HCT116 (cell line): ENCODE measurements around the gene PDZD8. TPM values are rescaled to one million over a fixed set of nuclear protein-coding genes. Genes with fewer than 3 reads are reported as not detected.

Experiments
- ATAC-seq: fragments of 200-7000 bp; cut with Tn5 transposase; 2 replicates; pipeline ENCODE4 v1.9.1; 2020; ENCODE audit warnings: mild to moderate bottlenecking, moderate library complexity
- BruUV-seq: library from RNA; stranded (reverse); fragments of 400-500 nt; replicated peaks from 2 replicates; lab custom pipeline; 2021; lab: Mats Ljungman, UMichigan
- CTCF ChIA-PET: fragments of 300-600 bp; sonication (Branson Sonifier 250); formaldehyde crosslinking; loops from one replicate; lab custom pipeline; 2021; ENCODE audit warnings: antibody characterized with exemption; lab: Charles Lee
- POLR2A ChIA-PET: fragments of 300-600, 350-600 bp; sonication (Branson Sonifier 250); formaldehyde crosslinking; loops from one replicate; lab custom pipeline; 2021; ENCODE audit warnings: antibody characterized with exemption; lab: Charles Lee
- RAD21 ChIA-PET, 2 experiments: fragments of 300-600 bp; sonication (Branson Sonifier 250); formaldehyde crosslinking; loops; one replicate each; lab custom pipeline; 2023; ENCODE audit warnings: low total read pairs in 2 of 2; ENCODE audit not compliant: uncharacterized antibody in 2 of 2, unreplicated experiment in 2 of 2, low non-redundant PET in 1 of 2; lab: Charles Lee
- DNase-seq: peaks from one replicate; pipeline ENCODE4 v3.0.0-alpha.2; 2010; ENCODE audit warnings: low read depth, low spot score
- H2AFZ ChIP-seq: fragments of 200-600 bp; shearing (Covaris generic), sonication (generic); 2 replicates; pipeline ENCODE4 v1.6.1; 2017; ENCODE audit warnings: low read depth, mixed run types, mixed read lengths, antibody characterized with exemption, low read length; ENCODE audit not compliant: poor library complexity, severe bottlenecking
- H3K27ac ChIP-seq: 2 replicates; pipeline ENCODE4 v1.5.1; 2012; ENCODE audit warnings: low read depth, low read length
- H3K27me3 ChIP-seq: fragments of 200-600 bp; sonication (generic); 2 replicates; pipeline ENCODE4 v1.6.1; 2016; ENCODE audit warnings: mixed run types, low read length, mixed read lengths; ENCODE audit not compliant: insufficient read depth
- H3K36me3 ChIP-seq, 2 experiments: fragments of 200-500 bp in 1 of 2; fragments of 200-600 bp in 1 of 2; sonication (Bioruptor generic) in 1 of 2; sonication (generic) in 1 of 2; 2 replicates each; pipeline versions ENCODE4 v1.5.1 to v1.6.1; 2014 to 2016; ENCODE audit warnings: low read length in 2 of 2, inconsistent platforms in 1 of 2, mixed read lengths in 1 of 2, mixed run types in 1 of 2; ENCODE audit not compliant: insufficient read depth in 2 of 2, control insufficient read depth in 1 of 2
- H3K4me1 ChIP-seq, 2 experiments: fragments of 200-600 bp in 1 of 2; sonication (generic) in 1 of 2; 2 replicates each; pipeline versions ENCODE4 v1.5.1 to v1.6.1; 2012 to 2017; ENCODE audit warnings: low read length in 2 of 2, inconsistent platforms in 1 of 2, mild to moderate bottlenecking in 1 of 2, mixed read lengths in 1 of 2, mixed run types in 1 of 2, moderate library complexity in 1 of 2; ENCODE audit not compliant: insufficient read depth in 2 of 2, control insufficient read depth in 1 of 2
- H3K4me2 ChIP-seq: fragments of 200-600 bp; sonication (generic); 2 replicates; pipeline ENCODE4 v1.6.1; 2017; ENCODE audit warnings: mixed run types, low read length, mixed read lengths
- H3K4me3 ChIP-seq, 2 experiments: fragments of 200-600 bp in 1 of 2; sonication (generic) in 1 of 2; replicated peaks in 1 of 2; 2 replicates each; pipeline ENCODE4 v1.5.1; 2011 to 2016; ENCODE audit warnings: low read length in 2 of 2, control low read depth in 1 of 2, low read depth in 1 of 2, mild to moderate bottlenecking in 1 of 2, mixed read lengths in 1 of 2, mixed run types in 1 of 2
- H3K79me2 ChIP-seq: fragments of 200-600 bp; sonication (generic); 2 replicates; pipeline ENCODE4 v1.6.1; 2017; ENCODE audit warnings: mild to moderate bottlenecking, mixed run types, low read length, moderate library complexity, mixed read lengths; ENCODE audit not compliant: insufficient read depth
- H3K9ac ChIP-seq: fragments of 200-600 bp; sonication (generic); 2 replicates; pipeline ENCODE4 v1.6.1; 2016; ENCODE audit warnings: low read length, mixed read lengths
- H3K9me2 ChIP-seq: fragments of 200-600 bp; sonication (generic), shearing (Covaris generic); 2 replicates; pipeline ENCODE4 v1.6.1; 2017; ENCODE audit warnings: mixed run types, mild to moderate bottlenecking, moderate library complexity; ENCODE audit not compliant: insufficient read depth
- H3K9me3 ChIP-seq, 2 experiments: fragments of 200-500 bp in 1 of 2; fragments of 200-600 bp in 1 of 2; sonication (Bioruptor generic) in 1 of 2; sonication (generic) in 1 of 2; 2 replicates each; pipeline ENCODE4 v1.6.1; 2014 to 2017; ENCODE audit warnings: low read length in 2 of 2, mixed read lengths in 2 of 2, inconsistent platforms in 1 of 2, low read depth in 1 of 2, mild to moderate bottlenecking in 1 of 2, mixed run types in 1 of 2, moderate library complexity in 1 of 2; ENCODE audit not compliant: control insufficient read depth in 1 of 2, insufficient read depth in 1 of 2
- H4K20me1 ChIP-seq: fragments of 200-600 bp; sonication (generic), shearing (Covaris generic); 2 replicates; pipeline ENCODE4 v1.6.1; 2017; ENCODE audit warnings: mixed run types, mild to moderate bottlenecking, moderate library complexity; ENCODE audit not compliant: insufficient read depth
- CEBPB ChIP-seq: IDR thresholded peaks from 2 replicates; pipeline ENCODE4 v1.6.1; 2012; ENCODE audit warnings: low read depth
- EGR1 ChIP-seq: IDR thresholded peaks from 2 replicates; pipeline ENCODE4 v1.6.1; 2012; ENCODE audit warnings: low read depth
- ELF1 ChIP-seq: IDR thresholded peaks from 2 replicates; pipeline ENCODE4 v1.6.1; 2012; ENCODE audit warnings: low read depth, borderline replicate concordance
- EZH2phosphoT487 ChIP-seq: fragments of 200-600 bp; IDR thresholded peaks from 2 replicates; pipeline ENCODE4 v1.6.1; 2018; ENCODE audit warnings: antibody characterized with exemption, borderline replicate concordance
- JUND ChIP-seq: IDR thresholded peaks from 2 replicates; pipeline ENCODE4 v1.6.1; 2012
- POLR2A ChIP-seq: IDR thresholded peaks from 2 replicates; pipeline ENCODE4 v1.7.0; 2011; ENCODE audit warnings: borderline replicate concordance; ENCODE audit not compliant: insufficient read depth, insufficient read length; ENCODE audit errors: extremely low read depth
- SIN3A ChIP-seq: IDR thresholded peaks from 2 replicates; pipeline ENCODE4 v1.6.1; 2012; ENCODE audit warnings: low read depth
- SRF ChIP-seq: IDR thresholded peaks from 2 replicates; pipeline ENCODE4 v1.6.1; 2012; ENCODE audit warnings: low read depth
- TCF7L2 ChIP-seq: IDR thresholded peaks from 2 replicates; pipeline ENCODE4 v1.7.0; 2011; ENCODE audit warnings: borderline replicate concordance, inconsistent platforms; ENCODE audit not compliant: insufficient read depth, insufficient read length; ENCODE audit errors: extremely low read depth
- ZBTB33 ChIP-seq: IDR thresholded peaks from 2 replicates; pipeline ENCODE4 v1.6.1; 2011; ENCODE audit warnings: mild to moderate bottlenecking, low read length, moderate library complexity; ENCODE audit not compliant: insufficient replicate concordance; ENCODE audit errors: extremely low read depth
- intact Hi-C: fragments of 100-400 bp; cut with micrococcal nuclease; formaldehyde crosslinking; loops from 2 replicates; pipeline ENCODE4 v1.10.0; 2022
- total RNA-seq: library from RNA; stranded (reverse); gene quantifications from one replicate; pipeline ENCODE4 v1.2.1, GENCODE V29; 2021; ENCODE audit not compliant: unreplicated experiment
- TF ChIP-seq, protein P1 (sequence below): IDR thresholded peaks from 2 replicates; pipeline ENCODE4 v1.6.1; 2012
- TF ChIP-seq, protein P2 (sequence below): IDR thresholded peaks from 2 replicates; pipeline ENCODE4 v1.6.1; 2012; ENCODE audit warnings: low read depth

PDZD8 gene
- total RNA-seq, 1 experiment from 2014 or later = 61.7 TPM

DNA sequence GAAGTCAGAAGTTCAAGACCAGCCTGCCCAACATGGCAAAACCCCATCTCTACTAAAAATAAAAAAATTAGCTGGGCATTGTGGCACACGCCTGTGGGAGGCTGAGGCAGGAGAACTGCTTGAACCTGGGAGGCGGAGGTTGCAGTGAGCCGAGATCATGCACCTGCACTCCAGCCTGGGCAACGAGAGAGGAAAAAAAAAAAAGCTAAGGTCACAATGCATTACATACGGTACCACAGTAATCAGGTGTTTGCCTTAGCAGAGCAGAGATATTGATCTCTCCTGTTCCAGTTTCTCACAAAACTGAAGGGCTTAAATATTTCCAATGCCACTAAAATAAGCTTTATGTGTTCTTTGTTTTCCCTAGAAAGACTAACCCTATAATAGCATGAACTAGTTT, 7.5 kb downstream of the PDZD8 start (continued):
- TF ChIP-seq, protein P1, sequence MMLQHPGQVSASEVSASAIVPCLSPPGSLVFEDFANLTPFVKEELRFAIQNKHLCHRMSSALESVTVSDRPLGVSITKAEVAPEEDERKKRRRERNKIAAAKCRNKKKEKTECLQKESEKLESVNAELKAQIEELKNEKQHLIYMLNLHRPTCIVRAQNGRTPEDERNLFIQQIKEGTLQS = no peak
- TF ChIP-seq JUND = no peak

DNA sequence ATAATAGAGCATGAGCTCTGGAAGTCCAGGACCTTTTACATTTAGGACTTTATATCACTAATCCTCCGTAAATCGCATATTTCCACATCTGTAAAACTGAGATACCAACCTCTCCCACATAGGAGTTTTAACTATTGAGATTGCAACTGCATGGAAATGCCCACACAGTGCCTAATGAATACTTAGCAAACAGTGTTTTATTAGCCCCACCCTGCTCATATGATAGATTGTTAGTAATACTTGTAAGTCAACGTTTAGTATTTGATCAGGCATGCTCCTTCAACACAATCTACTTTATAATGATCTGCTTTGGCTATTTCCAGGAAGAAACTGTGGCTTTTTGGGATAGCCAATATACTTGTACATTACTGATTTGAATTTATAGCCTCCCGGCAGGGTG, 8.5 kb downstream of the PDZD8 start:
- TF ChIP-seq EGR1 = no peak
- TF ChIP-seq CEBPB = no peak
- no peak for TF ChIP-seq ELF1
- TF ChIP-seq POLR2A = no peak
- TF ChIP-seq, protein P2, sequence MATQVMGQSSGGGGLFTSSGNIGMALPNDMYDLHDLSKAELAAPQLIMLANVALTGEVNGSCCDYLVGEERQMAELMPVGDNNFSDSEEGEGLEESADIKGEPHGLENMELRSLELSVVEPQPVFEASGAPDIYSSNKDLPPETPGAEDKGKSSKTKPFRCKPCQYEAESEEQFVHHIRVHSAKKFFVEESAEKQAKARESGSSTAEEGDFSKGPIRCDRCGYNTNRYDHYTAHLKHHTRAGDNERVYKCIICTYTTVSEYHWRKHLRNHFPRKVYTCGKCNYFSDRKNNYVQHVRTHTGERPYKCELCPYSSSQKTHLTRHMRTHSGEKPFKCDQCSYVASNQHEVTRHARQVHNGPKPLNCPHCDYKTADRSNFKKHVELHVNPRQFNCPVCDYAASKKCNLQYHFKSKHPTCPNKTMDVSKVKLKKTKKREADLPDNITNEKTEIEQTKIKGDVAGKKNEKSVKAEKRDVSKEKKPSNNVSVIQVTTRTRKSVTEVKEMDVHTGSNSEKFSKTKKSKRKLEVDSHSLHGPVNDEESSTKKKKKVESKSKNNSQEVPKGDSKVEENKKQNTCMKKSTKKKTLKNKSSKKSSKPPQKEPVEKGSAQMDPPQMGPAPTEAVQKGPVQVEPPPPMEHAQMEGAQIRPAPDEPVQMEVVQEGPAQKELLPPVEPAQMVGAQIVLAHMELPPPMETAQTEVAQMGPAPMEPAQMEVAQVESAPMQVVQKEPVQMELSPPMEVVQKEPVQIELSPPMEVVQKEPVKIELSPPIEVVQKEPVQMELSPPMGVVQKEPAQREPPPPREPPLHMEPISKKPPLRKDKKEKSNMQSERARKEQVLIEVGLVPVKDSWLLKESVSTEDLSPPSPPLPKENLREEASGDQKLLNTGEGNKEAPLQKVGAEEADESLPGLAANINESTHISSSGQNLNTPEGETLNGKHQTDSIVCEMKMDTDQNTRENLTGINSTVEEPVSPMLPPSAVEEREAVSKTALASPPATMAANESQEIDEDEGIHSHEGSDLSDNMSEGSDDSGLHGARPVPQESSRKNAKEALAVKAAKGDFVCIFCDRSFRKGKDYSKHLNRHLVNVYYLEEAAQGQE = no peak
- TF ChIP-seq EZH2phosphoT487 = no peak
- TF ChIP-seq SRF = no peak
- TF ChIP-seq ZBTB33 = no peak
- TF ChIP-seq SIN3A = no peak
- no peak for TF ChIP-seq TCF7L2
- Histone ChIP-seq H3K79me2 (peaks cover 100% of the 10 kb centered on the region), H3K9me3 (no peaks in the 10 kb centered on the region), H2AFZ (no peak overlapping the region), H3K4me3 (no peak overlapping the region), H3K4me1 (peaks cover 43 to 48% of the 10 kb centered on the region in 2 experiments), H3K27ac (peak overlapping the region; percentile 54; the same call in 1 of the 2 replicates), H3K4me2 (peak overlapping the region; percentile 6; the same call in 1 of the 2 replicates), H3K36me3 (no peaks in the 10 kb centered on the region), H3K27me3 (no peaks in the 10 kb centered on the region), H3K9me2 (no peaks in the 10 kb centered on the region), H4K20me1 (peaks cover 50% of the 10 kb centered on the region; the same call in 1 of the 2 replicates), H3K9ac (no peak overlapping the region)
- RAD21 ChIA-PET = no interaction called here
- DNase-seq (no peak), ATAC-seq (no peak)
- TSS peak; percentile 0 for BruUV-seq
- CTCF ChIA-PET = no interaction called here
- intact Hi-C loops = no loop called here
- POLR2A ChIA-PET = no interaction called here
